HepG2 (cell line): Measurements from ENCODE around the gene MYL6. TPM values are rescaled to one million over a fixed set of nuclear protein-coding genes. Genes with fewer than 3 reads are reported as not detected.

Experiments used
- ARNTL ChIP-seq: sonication (generic); formaldehyde crosslinking; IDR thresholded peaks from 2 replicates; pipeline ENCODE4 v1.4.0; 2020; ENCODE audit warnings: mild to moderate bottlenecking, missing genetic modification reagents
- BRD4 ChIP-seq: sonication (generic); formaldehyde crosslinking; IDR thresholded peaks from 2 replicates; pipeline ENCODE4 v1.4.0; 2020; ENCODE audit warnings: missing genetic modification reagents
- CREB1 ChIP-seq, 2 experiments: fragments of 450-650 bp in 1 of 2; IDR thresholded peaks; 2 replicates each; pipeline ENCODE4 v1.6.1; 2016 to 2017; ENCODE audit warnings: control low read depth in 1 of 2, mild to moderate bottlenecking in 1 of 2, missing compliant biosample characterization in 1 of 2, missing genetic modification characterization in 1 of 2
- DMAP1 ChIP-seq: IDR thresholded peaks from 2 replicates; pipeline ENCODE4 v1.6.1; 2016
- DR1 ChIP-seq: sonication (generic); formaldehyde crosslinking; IDR thresholded peaks from 2 replicates; pipeline ENCODE4 v1.8.0; 2021; ENCODE audit warnings: mild to moderate bottlenecking, missing genetic modification reagents, inconsistent platforms
- KDM1A ChIP-seq: IDR thresholded peaks from 2 replicates; pipeline ENCODE4 v1.6.1; 2016; ENCODE audit warnings: missing compliant biosample characterization
- KLF6 ChIP-seq: IDR thresholded peaks from 2 replicates; pipeline ENCODE4 v1.8.0; 2016; ENCODE audit warnings: missing biosample characterization, missing genetic modification reagents
- LCORL ChIP-seq, 2 experiments: fragments of 450-650 bp in 1 of 2; sonication (generic) in 1 of 2; formaldehyde crosslinking in 1 of 2; IDR thresholded peaks; 2 replicates each; pipeline versions ENCODE4 v1.5.0 to v1.6.1; 2017 to 2020; ENCODE audit warnings: antibody characterized with exemption in 1 of 2, missing genetic modification reagents in 1 of 2
- MYNN ChIP-seq: sonication (generic); formaldehyde crosslinking; IDR thresholded peaks from 2 replicates; pipeline ENCODE4 v1.4.0; 2020; ENCODE audit warnings: mild to moderate bottlenecking, low read depth, missing genetic modification reagents
- PCBP2 ChIP-seq: fragments of 200-400 bp; formaldehyde crosslinking; optimal IDR thresholded peaks from 2 replicates; pipeline ENCODE3; 2018; ENCODE audit warnings: low read length, low read depth; ENCODE audit not compliant: poor library complexity, severe bottlenecking
- POGZ ChIP-seq: sonication (generic); formaldehyde crosslinking; IDR thresholded peaks from 2 replicates; pipeline ENCODE4 v1.4.0; 2020; ENCODE audit warnings: mild to moderate bottlenecking, missing genetic modification reagents
- POLR2A ChIP-seq, 2 experiments: IDR thresholded peaks; 2 replicates each; pipeline ENCODE4 v1.6.1; 2011; ENCODE audit warnings: low read depth in 2 of 2, low read length in 2 of 2, mild to moderate bottlenecking in 1 of 2, moderate library complexity in 1 of 2; ENCODE audit not compliant: insufficient read depth in 1 of 2
- RFXANK ChIP-seq: IDR thresholded peaks from 2 replicates; pipeline ENCODE4 v1.6.1; 2016
- SMAD1 ChIP-seq: sonication (generic); formaldehyde crosslinking; IDR thresholded peaks from 2 replicates; pipeline ENCODE4 v1.4.0; 2020; ENCODE audit warnings: missing genetic modification reagents, low read depth, mild to moderate bottlenecking, borderline replicate concordance
- SP2 ChIP-seq: sonication (generic); formaldehyde crosslinking; IDR thresholded peaks from 2 replicates; pipeline ENCODE4 v1.5.1; 2020; ENCODE audit warnings: mild to moderate bottlenecking, missing genetic modification reagents
- TOPORS ChIP-seq: sonication (generic); formaldehyde crosslinking; IDR thresholded peaks from 2 replicates; pipeline ENCODE4 v1.8.0; 2023; ENCODE audit warnings: mild to moderate bottlenecking, missing genetic modification reagents
- ZNF234 ChIP-seq: sonication (generic); formaldehyde crosslinking; conservative IDR thresholded peaks from 2 replicates; pipeline ENCODE4 v1.5.1; 2020; ENCODE audit warnings: mild to moderate bottlenecking, missing genetic modification reagents
- ZNF30 ChIP-seq: sonication (generic); formaldehyde crosslinking; IDR thresholded peaks from 2 replicates; pipeline ENCODE4 v1.5.0; 2020; ENCODE audit warnings: mild to moderate bottlenecking, missing genetic modification reagents
- ZNF383 ChIP-seq: sonication (generic); formaldehyde crosslinking; IDR thresholded peaks from 2 replicates; pipeline ENCODE4 v1.4.0; 2020; ENCODE audit warnings: missing genetic modification reagents, mild to moderate bottlenecking, borderline replicate concordance
- ZNF496 ChIP-seq: sonication (generic); formaldehyde crosslinking; IDR thresholded peaks from 2 replicates; pipeline ENCODE4 v1.8.1; 2023; ENCODE audit warnings: mild to moderate bottlenecking, moderate library complexity, missing genetic modification reagents; ENCODE audit not compliant: insufficient replicate concordance
- ZNF891 ChIP-seq: sonication (generic); formaldehyde crosslinking; IDR thresholded peaks from 2 replicates; pipeline ENCODE4 v1.5.0; 2020; ENCODE audit warnings: mild to moderate bottlenecking, missing genetic modification reagents
- polyA plus RNA-seq, 8 experiments: library from polyadenylated mRNA; depleted of rRNA in 3 of 8; stranded (reverse) in 7 of 8; unstranded in 1 of 8; fragments of >200 nt; fragmentation: Illumina TruSeq in 4 of 8; extraction: Trizol in 4 of 8; gene quantifications; 2 replicates each; pipeline versions ENCODE4 v1.2.1 to v1.2.3, GENCODE V29; 2011 to 2016; ENCODE audit warnings: low read depth in 4 of 8, missing spikeins in 1 of 8, mixed read lengths in 1 of 8; ENCODE audit not compliant: insufficient read depth in 1 of 8
- total RNA-seq, 5 experiments: library from RNA; depleted of rRNA; stranded (reverse); fragments of >200 nt; fragmentation: Illumina TruSeq; extraction: Trizol; gene quantifications; 2 replicates each; pipeline ENCODE4 v1.2.3, GENCODE V29; 2016; ENCODE audit warnings: low read depth in 1 of 5
- TF ChIP-seq, protein P1 (sequence below): sonication (generic); formaldehyde crosslinking; IDR thresholded peaks from 2 replicates; pipeline ENCODE4 v1.5.0; 2020; ENCODE audit warnings: mild to moderate bottlenecking, missing genetic modification reagents
- TF ChIP-seq, protein P2 (sequence below): sonication (generic); formaldehyde crosslinking; IDR thresholded peaks from 2 replicates; pipeline ENCODE4 v1.5.0; 2020; ENCODE audit warnings: missing genetic modification reagents
- TF ChIP-seq, protein P3 (sequence below): sonication (generic); formaldehyde crosslinking; IDR thresholded peaks from 2 replicates; pipeline ENCODE4 v1.8.0; 2023; ENCODE audit warnings: mild to moderate bottlenecking, missing genetic modification reagents
- TF ChIP-seq, protein P4 (sequence below): sonication (generic); formaldehyde crosslinking; conservative IDR thresholded peaks from 2 replicates; pipeline ENCODE4 v1.4.0; 2020; ENCODE audit warnings: missing genetic modification reagents

The MYL6 gene
- total and polyA plus RNA-seq, 2 of the 13 experiments (the other 11 are each of a cell fraction or from before 2014, with no cell fraction given): 1,127 to 1,192 TPM

DNA sequence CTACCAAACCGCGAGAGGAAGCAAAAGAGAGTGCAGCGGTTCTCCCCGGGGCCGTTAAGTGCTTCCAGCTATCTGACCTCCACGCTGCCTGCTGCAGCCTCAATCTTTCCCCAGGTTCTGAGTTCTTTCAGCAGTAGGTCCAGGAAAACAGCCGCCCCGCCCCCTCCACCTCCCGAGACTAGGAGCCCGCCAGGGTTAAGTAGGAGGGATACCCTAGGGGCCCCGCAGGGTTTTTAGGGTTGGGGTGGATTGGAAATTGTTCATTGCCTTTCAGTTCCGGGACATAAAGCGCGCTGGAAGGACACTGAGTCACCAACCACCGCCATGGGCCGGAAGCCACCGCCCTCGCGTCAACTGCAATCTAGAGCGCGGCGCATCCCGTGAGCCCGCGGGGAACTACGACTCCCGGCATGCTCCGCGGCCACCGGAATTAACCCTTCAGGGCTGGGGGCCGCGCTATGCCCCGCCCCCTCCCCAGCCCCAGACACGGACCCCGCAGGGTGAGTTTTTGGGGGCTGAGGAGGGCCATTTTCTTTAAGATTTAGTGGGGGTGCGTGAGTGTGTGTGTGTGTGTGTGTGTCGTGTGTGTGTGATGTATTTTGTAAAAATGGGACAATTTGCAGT, 5.9 kb upstream of the MYL6 start, which contains the start of gene MYL6B (continued):
- TF ChIP-seq SP2 (CRISPR knock-in tag) (peak; percentile 49), DMAP1 (peak; percentile 28; the same call in 1 of the 2 replicates), DR1 (CRISPR knock-in tag) (peak; percentile 26; the same call in 1 of the 2 replicates), ZNF30 (CRISPR knock-in tag) (no peak), ZNF234 (CRISPR knock-in tag) (no peak), ZNF383 (CRISPR knock-in tag) (no peak), LCORL (IDR thresholded peaks at IDR 0.05) (no peak), LCORL (CRISPR knock-in tag; IDR thresholded peaks at IDR 0.05) (no peak; the same call in 1 of the 2 replicates), ZNF496 (no peak), BRD4 (0 out of 2 replicates have a peak, but pooled peaks have one; percentile 56), ARNTL (no peak), KLF6 (CRISPR knock-in tag) (no peak), SMAD1 (CRISPR knock-in tag) (no peak), KDM1A (CRISPR knock-in tag) (no peak), TOPORS (CRISPR knock-in tag) (no peak; the same call in 1 of the 2 replicates), MYNN (CRISPR knock-in tag) (no peak), POLR2A (IDR thresholded peaks at IDR 0.05; ENCODE audit: insufficient read depth in 1 of 2, low read depth in 2 of 2, low read length in 2 of 2) (peak; percentile 66 to 81; a peak in 2 of 4 replicates), POGZ (CRISPR knock-in tag) (peak; percentile 49), ZNF891 (no peak), PCBP2 (no peak), CREB1 (IDR thresholded peaks at IDR 0.05) (peak; percentile 58; the same call in 1 of the 2 replicates), CREB1 (CRISPR knock-in tag; IDR thresholded peaks at IDR 0.05) (peak; percentile 68), RFXANK (no peak)
- TF ChIP-seq, protein P1, sequence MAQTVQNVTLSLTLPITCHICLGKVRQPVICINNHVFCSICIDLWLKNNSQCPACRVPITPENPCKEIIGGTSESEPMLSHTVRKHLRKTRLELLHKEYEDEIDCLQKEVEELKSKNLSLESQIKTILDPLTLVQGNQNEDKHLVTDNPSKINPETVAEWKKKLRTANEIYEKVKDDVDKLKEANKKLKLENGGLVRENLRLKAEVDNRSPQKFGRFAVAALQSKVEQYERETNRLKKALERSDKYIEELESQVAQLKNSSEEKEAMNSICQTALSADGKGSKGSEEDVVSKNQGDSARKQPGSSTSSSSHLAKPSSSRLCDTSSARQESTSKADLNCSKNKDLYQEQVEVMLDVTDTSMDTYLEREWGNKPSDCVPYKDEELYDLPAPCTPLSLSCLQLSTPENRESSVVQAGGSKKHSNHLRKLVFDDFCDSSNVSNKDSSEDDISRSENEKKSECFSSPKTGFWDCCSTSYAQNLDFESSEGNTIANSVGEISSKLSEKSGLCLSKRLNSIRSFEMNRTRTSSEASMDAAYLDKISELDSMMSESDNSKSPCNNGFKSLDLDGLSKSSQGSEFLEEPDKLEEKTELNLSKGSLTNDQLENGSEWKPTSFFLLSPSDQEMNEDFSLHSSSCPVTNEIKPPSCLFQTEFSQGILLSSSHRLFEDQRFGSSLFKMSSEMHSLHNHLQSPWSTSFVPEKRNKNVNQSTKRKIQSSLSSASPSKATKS (CRISPR knock-in tag): no peak
- TF ChIP-seq, protein P2, sequence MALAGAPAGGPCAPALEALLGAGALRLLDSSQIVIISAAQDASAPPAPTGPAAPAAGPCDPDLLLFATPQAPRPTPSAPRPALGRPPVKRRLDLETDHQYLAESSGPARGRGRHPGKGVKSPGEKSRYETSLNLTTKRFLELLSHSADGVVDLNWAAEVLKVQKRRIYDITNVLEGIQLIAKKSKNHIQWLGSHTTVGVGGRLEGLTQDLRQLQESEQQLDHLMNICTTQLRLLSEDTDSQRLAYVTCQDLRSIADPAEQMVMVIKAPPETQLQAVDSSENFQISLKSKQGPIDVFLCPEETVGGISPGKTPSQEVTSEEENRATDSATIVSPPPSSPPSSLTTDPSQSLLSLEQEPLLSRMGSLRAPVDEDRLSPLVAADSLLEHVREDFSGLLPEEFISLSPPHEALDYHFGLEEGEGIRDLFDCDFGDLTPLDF: peak; percentile 71
- TF ChIP-seq, protein P3, sequence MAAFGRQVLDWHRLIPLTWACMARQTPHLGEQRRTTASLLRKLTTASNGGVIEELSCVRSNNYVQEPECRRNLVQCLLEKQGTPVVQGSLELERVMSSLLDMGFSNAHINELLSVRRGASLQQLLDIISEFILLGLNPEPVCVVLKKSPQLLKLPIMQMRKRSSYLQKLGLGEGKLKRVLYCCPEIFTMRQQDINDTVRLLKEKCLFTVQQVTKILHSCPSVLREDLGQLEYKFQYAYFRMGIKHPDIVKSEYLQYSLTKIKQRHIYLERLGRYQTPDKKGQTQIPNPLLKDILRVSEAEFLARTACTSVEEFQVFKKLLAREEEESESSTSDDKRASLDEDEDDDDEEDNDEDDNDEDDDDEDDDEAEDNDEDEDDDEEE: no peak
- TF ChIP-seq, protein P4, sequence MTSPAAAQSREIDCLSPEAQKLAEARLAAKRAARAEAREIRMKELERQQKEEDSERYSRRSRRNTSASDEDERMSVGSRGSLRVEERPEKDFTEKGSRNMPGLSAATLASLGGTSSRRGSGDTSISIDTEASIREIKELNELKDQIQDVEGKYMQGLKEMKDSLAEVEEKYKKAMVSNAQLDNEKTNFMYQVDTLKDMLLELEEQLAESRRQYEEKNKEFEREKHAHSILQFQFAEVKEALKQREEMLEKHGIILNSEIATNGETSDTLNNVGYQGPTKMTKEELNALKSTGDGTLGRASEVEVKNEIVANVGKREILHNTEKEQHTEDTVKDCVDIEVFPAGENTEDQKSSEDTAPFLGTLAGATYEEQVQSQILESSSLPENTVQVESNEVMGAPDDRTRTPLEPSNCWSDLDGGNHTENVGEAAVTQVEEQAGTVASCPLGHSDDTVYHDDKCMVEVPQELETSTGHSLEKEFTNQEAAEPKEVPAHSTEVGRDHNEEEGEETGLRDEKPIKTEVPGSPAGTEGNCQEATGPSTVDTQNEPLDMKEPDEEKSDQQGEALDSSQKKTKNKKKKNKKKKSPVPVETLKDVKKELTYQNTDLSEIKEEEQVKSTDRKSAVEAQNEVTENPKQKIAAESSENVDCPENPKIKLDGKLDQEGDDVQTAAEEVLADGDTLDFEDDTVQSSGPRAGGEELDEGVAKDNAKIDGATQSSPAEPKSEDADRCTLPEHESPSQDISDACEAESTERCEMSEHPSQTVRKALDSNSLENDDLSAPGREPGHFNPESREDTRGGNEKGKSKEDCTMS (CRISPR knock-in tag): no peak
